ENCODE data around the gene MPV17L.
"Not testable (repeated sequence)": the region's sequence is repeated elsewhere in the genome, so short reads cannot be mapped to it uniquely, and the experiment has no call there.

DNA sequence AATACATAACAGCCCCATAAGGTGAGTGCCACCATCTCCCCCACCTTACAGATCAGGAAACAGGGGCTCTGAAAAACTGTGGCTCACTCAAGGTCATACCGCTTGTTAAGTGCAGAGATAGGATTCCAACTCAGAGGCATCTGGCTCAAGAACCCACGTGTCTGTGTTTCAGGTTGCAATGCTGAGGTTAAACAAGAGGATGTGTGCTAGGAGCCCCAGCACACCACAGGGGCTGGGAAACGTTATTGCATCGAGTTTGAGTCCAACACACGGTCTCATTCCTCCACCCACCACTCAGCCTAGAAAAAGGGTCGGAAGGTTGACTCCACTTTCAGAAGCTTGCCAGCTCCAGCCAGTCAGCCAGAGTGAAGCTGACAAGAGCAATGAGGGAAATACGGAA is 46.8 kb upstream of the MPV17L start:
- TF ChIP-seq TAF1 (IDR thresholded peaks at IDR 0.05; ENCODE audit: borderline replicate concordance, low read depth, low read length); POLR2A (IDR thresholded peaks at IDR 0.05; ENCODE audit: low read depth, low read length): not testable (repeated sequence)
